SK-N-SH (cell line): ENCODE data around the gene TTF2. TPM values are rescaled to one million over a fixed set of nuclear protein-coding genes. Genes with fewer than 3 reads are reported as not detected.

ENCODE experiments used
- CTCF ChIA-PET: fragments of 300-600, 350-600 bp; formaldehyde crosslinking; extraction: SDS; loops from one replicate; lab custom pipeline; 2021; lab: Yijun Ruan, JAX
- POLR2A ChIA-PET: fragments of 350-600 bp; sonication (Branson Sonifier 250); formaldehyde crosslinking; extraction: SDS; loops from one replicate; lab custom pipeline; 2020; ENCODE audit warnings: antibody characterized with exemption, inconsistent platforms; lab: Yijun Ruan, JAX
- DNase-seq: peaks from one replicate; pipeline ENCODE4 v3.0.0; 2012
- H2AFZ ChIP-seq: fragments of 200-600 bp; sonication (generic); 2 replicates; pipeline ENCODE4 v1.8.1; 2016; ENCODE audit warnings: antibody characterized with exemption, mild to moderate bottlenecking, low read depth
- H3F3A ChIP-seq: fragments of 200-600 bp; sonication (generic); replicated peaks from 2 replicates; pipeline ENCODE3; 2016; ENCODE audit warnings: antibody characterized with exemption, mild to moderate bottlenecking; ENCODE audit not compliant: insufficient read depth
- H3K27ac ChIP-seq, 2 experiments: fragments of 200-500 bp in 1 of 2; fragments of 200-600 bp in 1 of 2; sonication (Bioruptor generic) in 1 of 2; sonication (generic), shearing (Covaris generic) in 1 of 2; 2 replicates each; pipeline versions ENCODE4 v1.5.1 to v1.6.1; 2014 to 2016; ENCODE audit warnings: low read depth in 2 of 2, inconsistent platforms in 1 of 2, low read length in 1 of 2, mild to moderate bottlenecking in 1 of 2, mixed read lengths in 1 of 2
- H3K27me3 ChIP-seq: fragments of 200-600 bp; sonication (generic), shearing (Covaris generic); 2 replicates; pipeline ENCODE4 v1.6.1; 2016; ENCODE audit warnings: mixed run types; ENCODE audit not compliant: insufficient read depth
- H3K36me3 ChIP-seq, 2 experiments: fragments of 200-500 bp in 1 of 2; fragments of 200-600 bp in 1 of 2; sonication (Bioruptor generic) in 1 of 2; sonication (generic) in 1 of 2; replicated peaks in 1 of 2; 2 replicates each; pipeline versions ENCODE3 to v1.5.1; 2014 to 2016; ENCODE audit warnings: low read length in 1 of 2, mild to moderate bottlenecking in 1 of 2; ENCODE audit not compliant: insufficient read depth in 2 of 2, control insufficient read depth in 1 of 2
- H3K4me1 ChIP-seq, 2 experiments: fragments of 200-500 bp in 1 of 2; fragments of 200-600 bp in 1 of 2; sonication (Bioruptor generic) in 1 of 2; sonication (generic), shearing (Covaris generic) in 1 of 2; 2 replicates each; pipeline versions ENCODE4 v1.5.1 to v1.6.1; 2014 to 2016; ENCODE audit warnings: low read depth in 1 of 2, low read length in 1 of 2, mixed run types in 1 of 2; ENCODE audit not compliant: insufficient read depth in 2 of 2, control insufficient read depth in 1 of 2
- H3K4me2 ChIP-seq: fragments of 200-600 bp; sonication (generic), shearing (Covaris generic); 2 replicates; pipeline ENCODE4 v1.6.1; 2017; ENCODE audit warnings: mixed run types
- H3K4me3 ChIP-seq, 2 experiments: fragments of 200-500 bp in 1 of 2; fragments of 200-600 bp in 1 of 2; sonication (Bioruptor generic) in 1 of 2; sonication (generic), shearing (Covaris generic) in 1 of 2; 2 replicates each; pipeline versions ENCODE4 v1.5.1 to v1.8.1; 2014 to 2016; ENCODE audit warnings: low read depth in 2 of 2, inconsistent platforms in 1 of 2, low read length in 1 of 2, mild to moderate bottlenecking in 1 of 2, mixed read lengths in 1 of 2, moderate library complexity in 1 of 2
- H3K79me2 ChIP-seq: fragments of 200-600 bp; sonication (generic); 2 replicates; pipeline ENCODE4 v1.8.1; 2017; ENCODE audit warnings: mild to moderate bottlenecking; ENCODE audit not compliant: insufficient read depth
- H3K9ac ChIP-seq: fragments of 200-600 bp; sonication (generic); 2 replicates; pipeline ENCODE4 v1.6.1; 2017; ENCODE audit warnings: mixed run types
- H3K9me2 ChIP-seq: fragments of 200-600 bp; sonication (generic); 2 replicates; pipeline ENCODE4 v1.6.1; 2017; ENCODE audit warnings: mixed run types
- H3K9me3 ChIP-seq: fragments of 200-600 bp; sonication (generic); 2 replicates; pipeline ENCODE4 v1.6.1; 2017; ENCODE audit warnings: mixed run types, mild to moderate bottlenecking, moderate library complexity
- H4K20me1 ChIP-seq: fragments of 200-600 bp; sonication (generic); 2 replicates; pipeline ENCODE4 v1.6.1; 2017; ENCODE audit warnings: mild to moderate bottlenecking, mixed run types; ENCODE audit not compliant: insufficient read depth
- CTCF ChIP-seq: fragments of 200-600 bp; sonication (generic); IDR thresholded peaks from 2 replicates; pipeline ENCODE4 v1.6.1; 2017; ENCODE audit warnings: antibody characterized with exemption, mild to moderate bottlenecking, moderate library complexity
- ELF1 ChIP-seq: IDR thresholded peaks from 2 replicates; pipeline ENCODE4 v1.4.0; 2012
- EZH2phosphoT487 ChIP-seq: fragments of 200-600 bp; sonication (generic); IDR thresholded peaks from 2 replicates; pipeline ENCODE4 v1.6.1; 2017; ENCODE audit warnings: low read depth, mixed run types, mild to moderate bottlenecking, antibody characterized with exemption, moderate library complexity, borderline replicate concordance
- GABPA ChIP-seq: IDR thresholded peaks from 2 replicates; pipeline ENCODE4 v1.4.0; 2012; ENCODE audit warnings: low read depth, mild to moderate bottlenecking
- JUND ChIP-seq: IDR thresholded peaks from 2 replicates; pipeline ENCODE4 v1.4.0; 2012
- MAX ChIP-seq: IDR thresholded peaks from 2 replicates; pipeline ENCODE4 v1.4.0; 2012; ENCODE audit warnings: low read depth
- MXI1 ChIP-seq: IDR thresholded peaks from 2 replicates; pipeline ENCODE4 v1.6.1; 2012; ENCODE audit warnings: mild to moderate bottlenecking, low read depth, low read length, improper control_type of control experiment
- NRF1 ChIP-seq: IDR thresholded peaks from 2 replicates; pipeline ENCODE4 v1.6.1; 2012; ENCODE audit warnings: low read depth, mild to moderate bottlenecking, low read length
- PBX3 ChIP-seq: IDR thresholded peaks from 2 replicates; pipeline ENCODE4; 2012
- POLR2AphosphoS5 ChIP-seq: IDR thresholded peaks from 2 replicates; pipeline ENCODE4 v1.6.1; 2012; ENCODE audit warnings: low read depth, low read length
- SIN3A ChIP-seq: IDR thresholded peaks from 2 replicates; pipeline ENCODE4 v1.6.1; 2012; ENCODE audit warnings: low read depth, mild to moderate bottlenecking, low read length, moderate library complexity, borderline replicate concordance
- USF1 ChIP-seq: IDR thresholded peaks from 2 replicates; pipeline ENCODE4 v1.4.0; 2012; ENCODE audit warnings: low read depth, borderline replicate concordance
- YY1 ChIP-seq: IDR thresholded peaks from 2 replicates; pipeline ENCODE4 v1.4.0; 2012; ENCODE audit warnings: low read depth, mild to moderate bottlenecking
- ZBTB33 ChIP-seq: IDR thresholded peaks from 2 replicates; pipeline ENCODE4 v1.4.0; 2012; ENCODE audit warnings: low read depth, borderline replicate concordance
- WGBS: methylation state at CpG from one replicate; pipeline ENCODE4 v1.1.6; 2017; ENCODE audit warnings: low lambda C conversion rate; 5-methylcytosine and 5-hydroxymethylcytosine counted together
- polyA plus RNA-seq, 3 experiments: library from polyadenylated mRNA; depleted of rRNA; stranded (reverse); fragments of >200 nt; gene quantifications; 2 replicates each; pipeline ENCODE4 v1.2.3, GENCODE V29; 2012

TTF2 gene
- polyA plus RNA-seq, 1 of the 3 experiments (the other 2 are of a cell fraction) = 10.8 TPM

GRCh38 chr1:117060441-117061317, 553 bp downstream of the TTF2 start:
- peak overlapping the region; percentile 84 for H3K4me2 ChIP-seq
- H3K79me2 ChIP-seq = peaks cover 8% of the 10 kb centered on the region
- H3F3A ChIP-seq = peaks cover 4% of the 10 kb centered on the region
- no peaks in the 10 kb centered on the region for H3K9me2 ChIP-seq
- CTCF ChIA-PET = interaction anchor here (0.8 to 5.7 kb wide), 14 partner anchors 7 to 576 kb away, joined by 3 to 42 read pairs (median 4); partner anchors contain the start of gene TRIM45
- H4K20me1 ChIP-seq = no peaks in the 10 kb centered on the region
- peak overlapping the region; percentile 76 to 91 for H3K4me3 ChIP-seq
- POLR2A ChIA-PET = interaction anchor here (0.5 to 1.1 kb wide), 7 partner anchors 140 to 1064 kb away, joined by 3 to 5 read pairs (median 3); partner anchors contain the start of gene IGSF3
- peak overlapping the region in 1 of 2 experiments; percentile 53; a peak in 1 of 4 replicates for H3K27ac ChIP-seq
- peak overlapping the region; percentile 70 for H3K9ac ChIP-seq
- H2AFZ ChIP-seq = peak overlapping the region; percentile 85
- H3K4me1 ChIP-seq = peaks cover 7 to 13% of the 10 kb centered on the region in 2 experiments; a peak in 3 of 4 replicates
- H3K27me3 ChIP-seq = no peaks in the 10 kb centered on the region
- DNase-seq = peak; percentile 61
- H3K36me3 ChIP-seq = peaks cover 6 to 9% of the 10 kb centered on the region in 2 experiments
- TF ChIP-seq USF1 = no peak
- TF ChIP-seq POLR2AphosphoS5 = no peak
- no peak for TF ChIP-seq NRF1
- TF ChIP-seq SIN3A = peak; percentile 49; the same call in 1 of the 2 replicates
- peak; percentile 71; the same call in 1 of the 2 replicates for TF ChIP-seq MXI1
- no peak for TF ChIP-seq EZH2phosphoT487
- TF ChIP-seq JUND = no peak
- TF ChIP-seq CTCF = no peak
- no peak for TF ChIP-seq ELF1
- no peak for TF ChIP-seq ZBTB33
- peak; percentile 88 for TF ChIP-seq MAX
- no peak for TF ChIP-seq PBX3
- no peak for TF ChIP-seq GABPA
- no peak for TF ChIP-seq YY1
- 60% methylated on average over 20 of the region's 42 CpGs for WGBS
- H3K9me3 ChIP-seq = no peaks in the 10 kb centered on the region
